ENCODE measurements around the gene RASSF3.
"Not testable (repeated sequence)": the region's sequence is repeated elsewhere in the genome, so short reads cannot be mapped to it uniquely, and the experiment has no call there.

DNA sequence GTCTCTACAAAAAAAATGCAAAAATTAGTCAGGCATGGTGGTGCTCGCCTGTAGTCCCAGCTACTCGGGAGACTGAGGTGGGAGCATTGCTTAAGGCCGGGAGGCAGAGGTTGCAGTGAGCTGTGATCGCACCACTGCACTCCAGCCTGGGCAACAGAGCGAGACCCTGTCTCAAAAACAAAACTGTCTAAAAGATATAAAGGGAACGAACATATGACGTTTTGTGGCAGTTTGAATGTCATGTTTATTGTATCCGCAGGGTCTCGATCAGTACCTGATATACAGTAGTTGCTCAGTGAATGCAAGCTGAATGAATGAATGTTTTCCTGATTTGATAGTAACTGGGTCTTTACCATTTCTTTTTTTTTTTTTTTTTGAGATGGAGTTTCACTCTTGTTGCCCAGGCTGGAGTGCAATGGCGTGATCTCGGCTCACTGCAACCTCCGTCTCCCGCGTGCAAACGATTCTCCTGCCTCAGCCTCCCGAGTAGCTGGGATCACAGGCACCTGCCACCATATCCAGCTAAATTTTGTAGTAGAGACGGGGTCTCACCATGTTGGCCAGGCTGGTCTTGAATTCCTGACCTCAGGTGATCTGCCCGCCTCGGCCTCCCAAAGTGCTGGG is 3.6 kb downstream of the RASSF3 start:
- TF ChIP-seq, protein P1, sequence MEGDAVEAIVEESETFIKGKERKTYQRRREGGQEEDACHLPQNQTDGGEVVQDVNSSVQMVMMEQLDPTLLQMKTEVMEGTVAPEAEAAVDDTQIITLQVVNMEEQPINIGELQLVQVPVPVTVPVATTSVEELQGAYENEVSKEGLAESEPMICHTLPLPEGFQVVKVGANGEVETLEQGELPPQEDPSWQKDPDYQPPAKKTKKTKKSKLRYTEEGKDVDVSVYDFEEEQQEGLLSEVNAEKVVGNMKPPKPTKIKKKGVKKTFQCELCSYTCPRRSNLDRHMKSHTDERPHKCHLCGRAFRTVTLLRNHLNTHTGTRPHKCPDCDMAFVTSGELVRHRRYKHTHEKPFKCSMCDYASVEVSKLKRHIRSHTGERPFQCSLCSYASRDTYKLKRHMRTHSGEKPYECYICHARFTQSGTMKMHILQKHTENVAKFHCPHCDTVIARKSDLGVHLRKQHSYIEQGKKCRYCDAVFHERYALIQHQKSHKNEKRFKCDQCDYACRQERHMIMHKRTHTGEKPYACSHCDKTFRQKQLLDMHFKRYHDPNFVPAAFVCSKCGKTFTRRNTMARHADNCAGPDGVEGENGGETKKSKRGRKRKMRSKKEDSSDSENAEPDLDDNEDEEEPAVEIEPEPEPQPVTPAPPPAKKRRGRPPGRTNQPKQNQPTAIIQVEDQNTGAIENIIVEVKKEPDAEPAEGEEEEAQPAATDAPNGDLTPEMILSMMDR (IDR thresholded peaks at IDR 0.05) = not testable (repeated sequence)
- not testable (repeated sequence) for TF ChIP-seq POLR2AphosphoS5 (IDR thresholded peaks at IDR 0.05)
